GM19328 (cell line): ENCODE data around the gene CHMP2B.
"Not testable (repeated sequence)": the region's sequence is repeated elsewhere in the genome, so short reads cannot be mapped to it uniquely, and the experiment has no call there.

ENCODE experiments used
- ATAC-seq: cut with Tn5 transposase; IDR thresholded peaks from one replicate; pipeline ENCODE4 v1.9.1; 2021; ENCODE audit warnings: mild to moderate bottlenecking, moderate library complexity; ENCODE audit not compliant: unreplicated experiment

The CHMP2B gene

GRCh38 chr3:87228316-87228715 lies 1.2 kb downstream of the CHMP2B start:
- ATAC-seq: no peak

GRCh38 chr3:87229113-87229512 lies 2.0 kb downstream of the CHMP2B start:
- ATAC-seq: no peak

- ATAC-seq: no peak
These were observed 6.7 kb downstream of the CHMP2B start for GRCh38 chr3:87233805-87234204.

DNA sequence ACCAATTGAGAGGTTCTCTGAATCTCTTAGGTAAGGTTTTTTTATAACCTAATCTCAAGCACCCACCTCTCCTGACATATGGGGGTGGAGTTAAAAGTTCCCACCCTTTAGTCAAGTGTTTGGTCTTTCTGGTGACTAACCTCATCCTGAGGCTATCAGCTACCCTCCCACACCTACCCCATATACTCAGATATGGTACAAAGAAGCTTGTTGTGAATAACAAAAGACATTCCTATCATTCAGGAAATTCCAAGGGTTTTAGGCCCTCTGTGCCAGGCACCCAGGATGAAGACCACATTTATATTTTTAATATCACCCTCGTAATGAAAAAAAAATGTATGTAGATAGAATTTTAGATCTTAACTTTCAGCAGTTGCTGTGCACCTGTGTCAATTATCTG lies 9.0 kb downstream of the CHMP2B start:
- no peak for ATAC-seq

GRCh38 chr3:87246662-87247429 lies 19.7 kb downstream of the CHMP2B start:
- no peak for ATAC-seq

DNA sequence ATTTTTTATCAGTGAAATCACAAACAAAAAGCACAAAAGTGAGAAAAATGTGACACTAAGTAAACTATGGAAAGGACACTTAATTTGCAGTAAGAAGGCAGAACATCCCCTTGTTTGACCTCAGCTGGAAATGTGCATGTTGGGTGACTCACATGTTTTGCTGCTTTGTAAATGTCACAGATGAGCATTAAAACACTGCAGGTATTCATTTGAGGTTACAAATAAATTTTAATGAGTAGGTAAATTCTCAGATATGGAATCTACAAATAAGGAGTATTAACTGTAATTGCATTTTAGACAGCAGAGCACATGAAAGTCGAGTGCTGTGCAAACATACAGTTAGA lies 20.3 kb downstream of the CHMP2B start:
- no peak for ATAC-seq

GRCh38 chr3:87248231-87248630 lies 21.1 kb downstream of the CHMP2B start:
- ATAC-seq: not testable (repeated sequence)

DNA sequence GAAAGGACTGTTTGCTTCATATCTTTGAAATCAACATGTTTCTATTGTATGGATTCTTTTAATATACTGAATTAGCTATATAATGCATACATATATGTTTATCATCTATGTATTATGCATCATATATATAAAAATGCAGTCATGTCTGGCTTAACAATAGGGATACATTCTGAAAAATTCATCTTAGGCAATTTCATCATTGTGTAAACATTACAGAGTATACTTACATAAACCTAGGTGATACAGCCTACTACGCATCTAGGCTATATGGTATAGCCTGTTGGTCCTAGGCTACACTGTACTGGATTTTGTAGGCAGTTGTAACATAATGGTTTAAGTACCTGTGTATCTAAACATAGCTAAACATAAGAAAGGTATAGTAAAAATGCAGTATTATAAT lies 21.7 kb downstream of the CHMP2B start:
- ATAC-seq: no peak

GRCh38 chr3:87250009-87250408 lies 22.9 kb downstream of the CHMP2B start:
- no peak for ATAC-seq

DNA sequence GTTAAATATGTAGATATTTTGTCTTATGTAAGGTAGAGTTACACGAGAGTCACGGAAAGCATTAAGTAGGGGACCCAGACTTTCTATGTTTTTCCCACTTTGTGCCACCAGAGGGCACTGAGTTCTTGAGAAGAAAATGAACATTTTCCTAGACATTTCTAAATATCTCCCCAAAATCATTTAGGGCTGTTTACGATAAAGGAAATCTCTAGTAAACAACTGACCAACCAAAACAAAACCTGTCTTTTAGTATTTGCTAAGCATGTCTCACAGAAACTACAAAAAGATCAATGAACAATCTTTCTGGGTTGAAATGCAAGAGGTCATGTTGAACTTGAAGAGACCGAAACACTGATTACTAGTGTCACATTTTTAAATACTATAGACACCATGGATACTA lies 33.2 kb downstream of the CHMP2B start:
- peak; percentile 73 for ATAC-seq

DNA sequence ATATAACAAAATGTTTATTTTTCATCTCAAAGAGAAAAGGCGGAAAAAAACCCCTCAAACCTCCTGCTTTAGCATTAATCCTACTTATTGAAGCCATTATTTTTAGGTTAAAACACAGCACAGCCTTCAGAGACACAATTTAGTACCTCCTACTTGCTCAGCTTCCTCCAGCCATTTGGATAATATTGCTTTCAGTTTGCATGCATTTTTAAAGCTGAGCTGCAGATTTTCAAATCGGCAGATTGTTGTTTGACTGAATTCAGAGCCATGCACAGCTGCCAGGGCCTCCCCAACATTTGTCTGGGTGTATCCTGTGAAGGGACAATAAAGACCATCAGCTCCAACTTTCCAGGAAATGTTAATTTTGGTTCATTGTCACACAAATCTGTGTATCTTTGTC lies 34.8 kb downstream of the CHMP2B start:
- ATAC-seq: no peak

DNA sequence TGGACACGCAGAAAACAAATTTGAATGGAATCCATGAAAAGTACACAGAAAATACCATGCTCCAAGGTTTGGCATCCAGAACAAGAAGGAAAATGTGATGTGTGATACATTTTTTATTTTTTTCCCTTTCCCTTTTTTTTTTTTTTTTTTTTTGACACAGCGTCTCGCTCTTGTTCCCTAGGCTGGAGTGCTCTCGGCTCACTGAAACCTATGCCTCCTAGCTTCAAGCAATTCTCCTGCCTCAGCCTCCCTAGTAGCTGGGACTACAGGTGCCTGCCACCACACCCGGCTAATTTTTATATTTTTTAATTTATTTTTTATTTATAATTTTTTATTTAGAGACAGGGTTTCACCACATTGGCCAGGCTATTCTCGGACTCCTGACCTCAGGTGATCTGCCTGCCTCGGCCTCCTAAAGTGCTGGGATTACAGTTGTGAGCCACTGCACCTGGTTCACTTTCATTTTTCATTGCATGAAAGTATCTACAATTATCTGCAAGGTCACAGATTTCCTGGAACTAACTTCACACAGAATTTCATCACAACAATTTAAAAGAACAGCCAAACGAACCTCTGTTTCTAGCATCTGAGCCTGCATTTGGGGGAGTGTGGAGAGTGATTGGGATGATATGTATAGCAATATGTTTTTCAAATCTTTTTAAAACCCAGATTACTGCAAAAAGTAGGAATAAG lies 41.0 kb downstream of the CHMP2B start:
- no peak for ATAC-seq

DNA sequence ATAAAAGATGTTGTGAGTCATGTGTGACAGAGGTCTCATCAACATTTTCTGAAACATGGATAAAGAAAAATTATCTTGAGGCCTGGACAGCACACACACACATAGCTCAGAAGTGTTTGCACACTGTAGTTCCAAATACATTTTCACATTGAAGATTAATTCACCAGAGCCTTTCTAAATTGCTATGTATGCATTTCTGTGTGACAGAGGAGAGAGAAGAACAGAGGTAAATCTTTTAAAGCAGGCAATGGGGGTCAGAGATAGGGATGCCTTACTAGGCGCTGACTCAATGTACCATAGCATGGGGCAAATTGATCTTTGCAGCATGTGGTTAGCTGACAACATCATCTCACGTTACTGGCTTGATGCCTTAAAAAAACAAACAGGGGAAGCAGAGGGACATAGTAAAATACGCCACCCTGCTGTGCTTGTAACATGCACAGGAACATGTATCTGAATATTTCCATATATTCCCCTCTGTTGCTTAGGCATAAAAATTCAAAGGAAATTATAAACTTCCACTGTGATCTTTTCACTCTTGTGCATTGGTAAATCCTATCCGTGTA lies 41.6 kb downstream of the CHMP2B start:
- ATAC-seq: no peak

DNA sequence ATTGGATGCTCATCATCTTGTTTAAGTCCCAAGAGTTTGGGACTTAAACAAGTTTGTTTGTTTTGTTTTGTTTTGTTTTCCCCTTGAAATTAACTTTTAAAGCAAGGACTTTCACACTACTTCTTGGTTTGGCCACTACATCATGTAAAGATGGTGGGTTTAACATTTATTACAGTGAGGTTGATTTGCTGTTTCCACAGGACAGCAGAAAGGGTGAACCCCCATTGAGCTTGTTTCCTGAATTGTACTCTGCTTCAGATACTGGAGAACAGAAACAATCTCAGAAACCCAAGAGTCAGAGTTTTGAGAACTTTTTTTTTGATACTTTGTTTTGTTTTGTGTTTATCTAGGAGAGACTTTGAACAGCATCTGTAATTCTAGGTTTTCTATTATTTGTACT lies 42.6 kb downstream of the CHMP2B start:
- no peak for ATAC-seq

DNA sequence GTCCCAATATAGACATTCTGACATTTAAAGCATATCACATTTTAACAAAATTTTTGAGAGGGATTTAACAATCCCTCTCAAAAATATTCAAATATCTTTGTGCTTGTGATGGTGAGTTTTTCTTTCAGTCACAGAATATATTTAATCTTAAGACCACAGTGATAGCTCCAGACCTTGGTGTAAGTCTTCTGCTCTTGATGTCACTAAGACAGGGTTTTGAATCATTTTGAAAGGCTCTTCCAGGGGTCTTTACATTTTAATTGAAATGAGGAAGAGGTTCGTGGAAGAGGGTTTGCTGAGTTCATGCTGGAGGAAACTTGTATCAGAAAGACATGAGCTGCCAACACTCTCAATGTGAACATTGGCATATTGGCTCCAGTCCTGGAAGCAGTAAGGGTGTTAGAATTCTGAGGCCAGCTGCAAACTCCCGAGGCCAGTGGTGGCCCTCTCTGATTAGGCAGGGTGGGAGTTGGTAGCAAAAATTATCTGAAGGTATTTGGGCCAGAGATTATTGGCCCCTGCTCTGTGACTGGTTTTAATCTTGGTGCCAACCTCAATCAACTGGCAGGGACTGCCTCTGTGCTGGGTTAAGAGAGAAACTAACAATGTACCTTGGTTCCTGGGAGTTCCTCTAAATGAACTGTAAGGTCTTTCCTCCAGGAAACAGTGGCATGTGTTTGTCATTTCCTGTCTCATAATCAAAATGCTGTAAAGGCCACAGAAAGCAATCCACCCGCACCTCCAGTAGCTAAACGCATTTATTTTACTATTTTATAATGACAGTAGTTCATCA lies 44.0 kb downstream of the CHMP2B start:
- ATAC-seq: no peak

DNA sequence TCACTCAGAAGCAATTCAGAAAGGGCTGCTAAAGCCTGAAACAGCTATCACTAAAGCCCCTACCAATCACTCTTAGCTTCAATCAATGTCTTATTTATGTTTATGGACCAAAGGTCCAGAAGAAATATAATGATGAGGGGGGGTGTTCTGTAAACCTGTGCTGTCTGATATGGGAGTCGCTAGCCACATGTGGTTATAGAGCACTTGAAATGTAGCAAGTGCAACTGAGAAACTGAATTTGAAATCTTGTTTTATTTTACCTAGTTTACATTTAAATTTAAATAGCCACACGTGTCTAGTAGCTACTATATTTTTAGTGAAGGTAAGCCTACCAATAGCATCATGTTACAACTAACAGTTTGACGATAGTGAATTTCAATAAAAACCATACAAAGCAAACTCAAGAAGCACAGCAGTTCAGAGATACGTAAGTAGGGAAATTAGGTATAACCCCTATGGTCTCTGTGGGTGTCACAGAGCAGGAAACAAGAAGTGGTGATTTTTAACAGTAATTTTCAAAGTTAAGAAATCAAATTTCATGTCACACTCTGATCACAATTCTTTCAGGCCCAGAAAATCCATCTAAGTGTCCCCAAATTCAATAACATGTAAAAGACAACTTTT lies 45.7 kb downstream of the CHMP2B start:
- ATAC-seq: peak; percentile 85

DNA sequence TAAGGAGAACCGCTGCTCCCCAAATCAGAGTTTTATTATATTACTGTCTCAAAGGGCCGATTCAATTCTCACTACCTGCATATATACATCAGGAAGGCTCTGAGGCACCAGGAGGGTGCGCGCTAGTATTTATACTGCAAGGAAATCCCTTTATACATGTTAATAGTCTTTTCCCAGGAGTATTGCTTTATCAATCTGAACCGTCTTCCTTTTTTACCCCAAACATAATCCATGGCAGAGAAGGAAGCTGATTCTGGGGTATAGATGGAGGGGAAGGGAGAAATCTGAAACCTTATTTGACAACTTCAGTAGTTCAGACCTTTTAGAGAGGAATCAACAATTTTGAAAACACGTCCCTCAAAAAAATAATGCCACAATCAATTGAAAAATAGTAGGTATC lies 49.4 kb downstream of the CHMP2B start, which contains the start of gene POU1F1:
POU1F1 (minus strand) TSS at position 101 of the 400 bp plus-strand sequence. CDS start 122 bp downstream, outside the sequence.
- ATAC-seq: no peak

DNA sequence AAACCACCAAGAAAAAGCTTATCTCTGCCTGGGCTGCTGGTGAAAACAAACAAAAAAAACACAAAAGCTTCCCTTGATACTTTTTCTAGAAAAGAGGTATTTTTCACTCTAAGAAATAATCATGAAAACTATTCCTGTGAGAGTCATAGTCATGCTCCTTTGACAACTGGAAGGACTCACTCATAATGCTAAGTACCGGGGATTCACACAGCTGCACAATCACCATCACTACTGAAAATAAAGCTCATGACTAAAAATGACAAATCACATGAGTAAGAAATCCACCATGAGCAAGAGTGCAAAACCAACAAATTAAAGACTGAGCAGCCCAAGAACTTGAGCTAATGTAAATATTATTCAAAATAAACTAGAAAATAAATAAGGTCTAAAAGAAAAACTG lies 59.9 kb downstream of the CHMP2B start:
- no peak for ATAC-seq

- ATAC-seq: no peak
These were observed 61.3 kb downstream of the CHMP2B start for GRCh38 chr3:87288446-87288845.

DNA sequence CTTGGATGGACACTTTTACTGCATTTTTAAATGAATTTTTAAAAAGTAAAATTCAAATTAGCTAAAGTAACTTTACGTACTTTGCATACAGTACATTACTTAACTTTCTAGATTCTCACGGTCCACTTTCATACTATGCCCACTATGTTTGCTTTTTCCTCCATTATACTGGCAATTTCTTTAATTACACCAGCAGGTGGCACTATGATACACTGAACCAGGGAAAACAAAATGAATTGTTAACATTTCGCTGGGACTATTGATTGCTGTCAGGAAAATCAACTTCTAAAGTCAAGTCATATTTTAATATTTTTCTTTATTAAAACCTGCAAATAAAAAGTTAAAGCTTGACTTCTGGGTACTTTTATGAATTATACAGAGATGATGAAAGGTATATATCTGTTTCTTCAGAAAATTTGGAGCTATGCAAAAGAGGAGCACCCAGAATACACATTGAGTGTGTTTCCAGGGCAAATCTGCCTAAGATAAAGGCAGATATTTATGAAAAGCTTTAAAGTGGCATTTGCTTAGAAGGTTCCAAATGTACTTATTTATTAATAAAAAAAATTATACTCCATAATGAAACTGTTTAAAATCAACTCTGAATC lies 71.1 kb downstream of the CHMP2B start:
- peak; percentile 65 for ATAC-seq
